GM21576 (cell line): ENCODE data around the gene TPSG1.
"Not testable (repeated sequence)": the region's sequence is repeated elsewhere in the genome, so short reads cannot be mapped to it uniquely, and the experiment has no call there.

Experiments used
- ATAC-seq: cut with Tn5 transposase; IDR thresholded peaks from one replicate; pipeline ENCODE4 v1.9.1; 2021; ENCODE audit warnings: mild to moderate bottlenecking, moderate library complexity; ENCODE audit not compliant: unreplicated experiment

TPSG1 gene

DNA sequence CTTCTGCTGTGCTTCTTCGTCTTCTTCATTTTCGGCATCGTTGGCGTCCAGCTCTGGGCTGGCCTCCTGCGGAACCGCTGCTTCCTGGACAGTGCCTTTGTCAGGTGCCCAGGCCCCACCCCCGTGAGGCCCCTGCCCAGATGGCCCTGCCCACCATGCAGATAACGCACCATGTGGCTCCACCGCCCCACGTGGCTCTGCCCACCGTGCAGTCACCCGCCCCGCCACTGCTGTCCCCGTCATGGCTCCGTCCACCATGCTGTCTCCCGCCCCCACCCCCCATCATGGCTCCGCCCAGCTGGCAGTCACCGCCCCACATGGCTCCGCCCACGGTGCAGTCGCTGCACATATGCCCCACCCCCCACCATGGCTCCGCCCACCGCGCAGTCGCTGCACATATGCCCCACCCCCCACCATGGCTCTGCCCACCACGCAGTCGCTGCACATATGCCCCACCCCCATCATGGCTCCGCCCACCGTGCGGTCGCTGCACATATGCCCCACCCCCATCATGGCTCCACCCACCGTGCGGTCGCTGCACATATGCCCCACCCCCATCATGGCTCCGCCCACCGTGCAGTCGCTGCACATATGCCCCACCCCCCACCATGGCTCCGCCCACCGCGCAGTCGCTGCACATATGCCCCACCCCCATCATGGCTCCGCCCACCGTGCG is 26.3 kb downstream of the TPSG1 start:
- ATAC-seq = not testable (repeated sequence)

- no peak for ATAC-seq
Measured at GRCh38 chr16:1198194-1198593, 26.9 kb downstream of the TPSG1 start.

- ATAC-seq = no peak
Measured at GRCh38 chr16:1197237-1197866, 27.7 kb downstream of the TPSG1 start.

GRCh38 chr16:1196494-1196893 is 28.6 kb downstream of the TPSG1 start:
- no peak for ATAC-seq

- ATAC-seq = no peak
Measured at GRCh38 chr16:1195393-1195666, 29.7 kb downstream of the TPSG1 start.

DNA sequence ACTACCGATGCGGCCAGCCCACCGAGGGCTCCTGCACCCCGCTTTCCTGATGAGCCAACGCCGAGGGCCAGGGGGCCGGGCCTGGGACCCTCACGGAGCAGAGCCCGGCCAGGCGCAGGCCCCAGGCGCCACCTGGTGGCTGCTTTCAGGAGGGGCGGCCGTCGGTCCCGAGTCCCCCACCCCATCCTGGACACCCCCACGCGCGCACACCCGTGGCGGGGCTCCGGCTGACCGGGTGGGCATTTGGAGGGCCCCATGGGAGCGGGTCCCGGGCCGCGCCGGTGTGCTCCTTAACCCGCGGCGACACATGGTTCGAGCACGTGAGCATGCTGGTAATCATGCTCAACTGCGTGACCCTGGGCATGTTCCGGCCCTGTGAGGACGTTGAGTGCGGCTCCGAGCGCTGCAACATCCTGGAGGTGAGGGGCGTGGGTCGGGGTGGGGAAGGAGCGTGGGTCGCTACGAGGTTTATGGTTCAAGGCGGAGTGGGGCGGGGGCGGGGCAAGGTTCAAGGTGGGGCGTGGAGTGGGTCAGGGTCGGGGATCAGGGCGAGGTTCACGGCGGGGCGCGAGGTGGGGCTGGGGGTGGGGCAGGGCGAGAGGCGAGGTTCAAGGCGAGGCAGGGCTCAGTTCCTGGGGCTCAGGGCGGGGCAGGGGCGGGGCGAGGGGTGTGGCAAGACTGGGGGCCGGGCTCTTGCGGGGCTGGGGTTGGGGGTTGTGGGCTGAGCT is 30.2 kb downstream of the TPSG1 start:
- no peak for ATAC-seq

DNA sequence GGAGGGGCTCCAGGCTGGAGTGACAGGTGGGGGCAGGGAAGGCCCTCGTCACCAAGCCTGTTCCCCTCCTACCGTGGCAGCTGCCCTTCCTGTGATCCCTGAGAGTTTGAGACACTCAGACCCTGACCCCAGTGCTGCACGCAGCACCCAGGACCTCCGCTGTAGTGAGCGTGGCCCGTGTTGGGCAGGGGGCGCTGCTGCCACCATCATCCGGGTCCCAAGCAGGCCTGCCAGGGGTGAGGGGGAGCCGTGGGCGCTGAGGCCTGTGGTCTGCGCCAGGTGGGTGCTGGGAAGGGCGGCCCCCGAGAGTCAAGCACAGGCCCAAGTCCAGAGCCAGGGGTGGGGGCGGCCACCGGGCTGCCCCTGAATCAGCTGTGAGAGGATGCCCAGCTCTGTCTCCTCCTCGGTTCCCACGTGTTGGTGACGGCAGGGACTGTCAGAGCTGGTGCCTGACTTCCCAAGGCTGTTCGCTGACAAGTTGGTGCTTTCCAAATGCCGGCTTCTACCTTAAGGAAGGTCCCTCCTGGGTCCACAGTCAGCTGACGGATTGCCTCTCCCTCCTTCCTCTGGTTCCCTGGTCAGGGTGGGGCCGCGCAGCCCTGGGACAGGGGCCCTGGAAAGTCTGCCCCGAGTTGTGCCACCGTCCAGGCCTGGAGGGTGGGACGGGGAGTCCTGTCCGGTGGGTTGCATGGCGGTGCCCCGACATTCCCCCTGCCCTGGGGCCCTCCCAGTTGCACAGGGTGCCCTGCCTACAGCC is 31.1 kb downstream of the TPSG1 start:
- ATAC-seq = no peak

DNA sequence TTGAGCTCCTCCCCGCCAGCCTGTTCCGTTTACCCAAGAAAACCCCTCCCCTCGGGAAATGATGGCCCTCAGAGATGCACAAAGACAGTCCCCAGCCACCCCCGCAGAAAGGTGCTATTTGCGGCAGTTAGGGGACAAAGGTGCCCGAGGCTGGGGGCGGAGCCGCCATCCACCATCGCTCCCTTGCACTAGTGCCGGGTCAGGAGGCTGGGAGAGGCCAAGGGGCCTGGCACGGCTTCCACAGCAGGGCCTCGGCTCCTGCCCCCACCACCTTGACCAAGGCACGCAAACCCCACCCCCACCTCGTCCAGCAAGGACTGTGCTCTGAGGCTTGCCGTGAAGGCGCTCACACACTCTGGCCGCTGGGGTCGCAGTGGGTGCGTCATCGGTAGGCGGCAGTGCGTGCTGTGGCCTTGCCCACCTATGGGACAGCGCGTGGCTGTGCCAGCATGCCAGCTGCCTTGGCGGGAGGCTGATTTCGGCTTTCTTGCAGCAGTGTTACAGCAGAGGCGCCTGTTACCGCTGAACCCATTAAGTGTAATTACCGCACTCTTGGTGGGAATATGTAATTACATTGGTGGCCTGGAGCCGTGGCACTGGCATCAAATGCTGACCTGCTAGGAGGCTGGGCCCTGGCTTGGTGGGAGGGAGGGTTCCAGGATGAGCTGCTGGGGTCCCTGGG is 31.8 kb downstream of the TPSG1 start:
- ATAC-seq = no peak

DNA sequence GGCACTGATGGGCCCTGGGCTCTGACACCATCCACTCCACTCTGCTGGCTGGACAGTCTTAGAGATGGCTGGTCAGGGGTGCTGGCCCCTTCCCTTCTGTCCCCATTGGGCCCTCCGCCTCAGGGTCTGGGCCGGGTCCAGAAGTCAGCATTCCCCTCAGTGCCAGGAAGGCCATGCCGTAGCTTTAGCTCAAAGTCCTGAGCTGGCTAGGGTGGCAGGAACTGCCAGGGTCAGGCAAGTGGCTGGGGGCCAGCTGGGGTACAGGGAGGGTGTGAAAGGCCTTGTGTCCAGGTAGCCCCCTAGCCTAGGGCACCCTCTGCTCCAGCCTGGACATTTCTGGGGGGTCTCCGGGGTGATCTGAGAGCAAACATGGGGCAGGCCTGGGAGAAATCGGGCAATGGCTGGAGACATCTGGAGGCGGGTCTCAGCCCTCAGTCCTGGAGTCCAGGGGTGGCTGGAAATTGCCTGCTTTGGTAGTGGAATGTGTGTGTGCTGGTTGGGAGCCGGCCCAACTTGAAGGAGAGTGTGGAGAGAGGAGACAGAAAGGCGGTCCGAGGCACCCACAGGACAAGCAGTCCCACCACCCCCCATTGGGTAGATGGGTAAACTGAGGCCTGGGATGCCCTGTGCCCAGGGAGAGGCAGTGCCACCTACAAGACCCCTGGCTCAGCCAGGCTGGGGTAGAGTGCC is 32.5 kb downstream of the TPSG1 start:
- ATAC-seq = no peak

GRCh38 chr16:1190789-1191188 is 34.3 kb downstream of the TPSG1 start:
- not testable (repeated sequence) for ATAC-seq

DNA sequence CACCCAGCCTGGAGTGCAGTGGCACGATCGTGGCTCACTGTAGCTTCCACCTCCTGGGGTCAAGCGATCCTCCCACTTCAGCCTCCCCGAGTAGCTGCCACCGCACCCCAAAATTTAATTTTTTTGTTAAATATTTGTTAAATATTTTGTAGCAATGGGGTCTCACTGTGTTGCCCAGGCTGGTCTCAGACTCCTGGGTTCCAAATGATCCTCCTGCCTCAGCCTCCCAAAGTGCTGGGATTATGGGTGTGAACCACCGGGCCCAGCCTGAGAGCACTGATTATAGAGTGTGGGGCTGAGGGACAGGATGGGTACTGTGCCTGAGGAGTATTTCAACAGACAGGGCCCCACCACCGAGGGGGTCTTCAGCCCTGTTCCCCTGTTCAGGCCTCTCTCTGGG is 35.6 kb downstream of the TPSG1 start:
- ATAC-seq = no peak

DNA sequence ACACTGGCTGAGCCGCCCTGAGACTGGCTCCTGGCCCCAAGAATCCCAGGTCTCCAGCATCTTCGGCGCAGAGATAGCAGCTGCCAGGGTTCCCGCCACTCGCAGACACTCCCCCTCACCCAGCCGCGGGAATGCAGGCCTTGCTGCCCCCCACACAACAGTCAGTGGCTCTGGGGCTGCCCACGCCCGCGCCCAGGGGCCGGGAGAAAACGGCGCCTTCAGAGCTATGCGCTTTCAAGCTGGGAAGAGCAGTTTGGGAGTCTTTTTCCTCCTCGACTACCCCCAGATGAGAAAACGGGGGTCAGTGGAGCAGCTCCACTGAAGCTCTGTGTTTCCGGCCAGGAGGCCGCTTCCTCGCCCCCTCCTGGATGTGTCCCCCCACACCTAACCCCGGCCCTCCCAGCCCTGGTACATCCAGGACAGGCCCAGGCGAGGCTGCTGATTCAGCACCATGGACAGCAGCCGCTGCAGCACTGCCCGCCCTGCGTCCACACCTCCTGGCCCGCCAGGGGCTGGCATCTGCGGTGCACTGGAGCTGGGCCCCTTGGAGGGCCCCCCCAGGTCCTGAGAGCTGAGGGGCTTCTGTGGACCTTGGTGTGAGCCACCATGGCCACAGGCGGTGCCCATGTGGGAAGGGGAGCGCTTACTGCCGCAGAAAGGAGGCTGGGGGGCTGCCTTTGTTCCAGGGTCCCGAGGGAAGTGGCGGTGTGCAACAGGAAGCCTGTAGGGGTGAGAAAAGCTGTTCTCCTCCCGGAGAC is 36.5 kb downstream of the TPSG1 start:
- no peak for ATAC-seq

GRCh38 chr16:1185460-1186207 is 39.4 kb downstream of the TPSG1 start:
- not testable (repeated sequence) for ATAC-seq

DNA sequence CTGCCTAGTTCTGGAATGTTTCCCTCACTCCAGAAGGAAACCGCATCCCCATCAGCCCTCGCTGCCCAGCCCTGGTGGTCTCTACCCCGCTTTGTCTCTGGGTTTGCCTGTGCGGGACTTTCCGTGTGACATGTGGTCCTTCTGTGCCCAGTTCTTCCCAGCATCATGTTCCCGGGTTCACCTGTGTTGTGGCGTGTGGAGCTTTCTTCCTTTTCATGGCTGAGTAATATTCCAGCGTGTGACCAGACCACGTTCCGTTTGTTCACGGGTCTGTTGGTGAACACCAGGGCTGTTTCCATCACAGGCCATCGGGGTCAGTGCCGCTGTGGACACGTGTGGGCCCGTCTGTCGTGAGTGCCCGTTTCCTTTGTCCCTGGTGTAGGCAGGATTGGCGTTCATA is 40.1 kb downstream of the TPSG1 start:
- ATAC-seq = no peak

GRCh38 chr16:1184156-1184868 is 40.8 kb downstream of the TPSG1 start:
- no peak for ATAC-seq

DNA sequence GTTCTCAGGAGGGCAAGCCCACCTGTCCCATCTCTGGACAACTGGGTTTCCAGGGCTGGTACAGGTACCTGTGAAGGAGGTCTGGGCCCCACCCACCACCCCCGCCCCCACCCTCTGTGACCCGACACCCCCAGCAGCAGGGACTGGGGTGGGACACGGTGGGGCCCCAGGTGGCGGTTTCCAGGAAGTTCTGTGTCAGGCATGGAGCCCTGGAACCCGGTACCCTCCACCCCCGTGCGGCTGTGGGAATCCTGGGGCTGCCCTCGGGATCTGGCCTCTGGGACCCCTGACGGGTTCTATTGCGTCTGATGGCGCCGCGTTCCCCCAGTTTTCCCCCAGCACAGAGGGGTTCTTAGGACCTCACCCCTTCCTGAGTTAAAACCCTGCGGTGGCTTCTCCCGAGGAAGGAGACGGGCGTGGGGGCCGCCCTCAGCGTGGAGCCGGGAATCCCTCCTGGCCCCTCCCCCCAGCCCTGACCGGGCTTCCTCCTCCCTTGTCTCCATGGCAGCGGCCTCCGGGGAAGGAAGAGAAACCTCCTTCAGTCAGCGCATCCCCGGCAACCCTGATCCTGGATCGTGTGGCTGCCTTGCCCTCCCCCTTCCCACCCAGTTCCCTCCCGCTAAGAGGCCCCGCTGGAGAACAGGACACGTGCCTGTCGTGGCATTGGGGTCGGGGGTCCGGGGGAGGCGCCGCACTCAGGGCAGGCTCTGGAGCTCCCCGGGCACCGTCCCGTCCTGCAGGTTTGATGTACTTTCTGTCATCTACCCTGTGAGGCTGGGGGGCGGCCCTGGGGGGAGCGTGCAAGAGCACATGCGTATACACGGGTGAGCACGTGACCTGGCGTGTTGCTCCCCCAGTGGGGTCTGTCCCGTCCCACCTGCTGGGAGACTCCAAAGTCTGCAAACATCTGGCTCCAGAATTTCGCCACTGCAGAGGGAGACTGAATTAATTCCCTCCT is 41.8 kb downstream of the TPSG1 start:
- no peak for ATAC-seq

DNA sequence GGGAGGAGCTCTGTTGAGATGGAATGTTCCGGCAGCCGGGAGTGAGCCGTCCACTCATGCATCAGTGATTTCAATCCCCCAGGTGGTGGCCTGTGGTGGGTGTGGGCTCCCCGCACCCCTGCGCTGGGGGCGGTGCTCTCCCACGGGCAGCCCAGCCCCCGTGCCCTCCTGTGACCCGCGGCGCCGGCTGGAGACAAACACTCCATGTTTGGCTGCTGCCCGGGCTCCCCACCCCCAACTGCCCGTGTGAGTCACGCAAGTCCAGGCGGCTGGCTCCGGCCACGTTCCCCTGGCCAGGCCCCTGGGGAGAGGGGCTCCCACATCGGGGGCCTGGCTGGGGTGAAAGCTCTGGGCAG is 42.8 kb downstream of the TPSG1 start:
- no peak for ATAC-seq
